GM12878 (cell line): Measurements from ENCODE around the gene BHLHE23.

Experiments
- ASH2L ChIP-seq: fragments of 300-600, 200-600 bp; sonication (generic); IDR thresholded peaks from 2 replicates; pipeline ENCODE4 v1.6.1; 2017; ENCODE audit warnings: low read depth, mild to moderate bottlenecking, borderline replicate concordance
- ATF7 ChIP-seq: fragments of 450-650 bp; IDR thresholded peaks from 2 replicates; pipeline ENCODE4 v1.6.1; 2016; ENCODE audit warnings: low read depth, mild to moderate bottlenecking
- CREB1 ChIP-seq: IDR thresholded peaks from 2 replicates; pipeline ENCODE4 v1.6.1; 2012; ENCODE audit warnings: low read depth, mild to moderate bottlenecking, inconsistent platforms
- EP300 ChIP-seq, 2 experiments: fragments of 150-350 bp in 1 of 2; IDR thresholded peaks; 2 replicates each; pipeline ENCODE4 v1.6.1; 2011 to 2012; ENCODE audit warnings: low read depth in 2 of 2, low read length in 2 of 2, borderline replicate concordance in 1 of 2, improper control_type of control experiment in 1 of 2, inconsistent platforms in 1 of 2; ENCODE audit not compliant: control insufficient read depth in 1 of 2
- EZH2 ChIP-seq: IDR thresholded peaks from 2 replicates; pipeline ENCODE4 v1.6.1; 2012; ENCODE audit warnings: low read depth, mild to moderate bottlenecking, control low read depth, inconsistent platforms, low read length, borderline replicate concordance; ENCODE audit not compliant: control insufficient read depth
- POLR2A ChIP-seq: IDR thresholded peaks from 2 replicates; pipeline ENCODE4 v1.6.1; 2011; ENCODE audit warnings: low read depth, mild to moderate bottlenecking, low read length
- SMARCA5 ChIP-seq: fragments of 450-650 bp; IDR thresholded peaks from 2 replicates; pipeline ENCODE4 v1.6.1; 2017; ENCODE audit warnings: mild to moderate bottlenecking
- SMC3 ChIP-seq: IDR thresholded peaks from 2 replicates; pipeline ENCODE4 v1.6.1; 2011; ENCODE audit warnings: low read length, improper control_type of control experiment, borderline replicate concordance
- SP1 ChIP-seq: IDR thresholded peaks from one replicate; pipeline ENCODE4 v1.6.1; 2011; ENCODE audit warnings: low read depth, low read length
- YY1 ChIP-seq: IDR thresholded peaks from 2 replicates; pipeline ENCODE4 v1.6.1; 2011; ENCODE audit warnings: low read depth, mild to moderate bottlenecking, low read length
- TF ChIP-seq, protein P1 (sequence below): fragments of 150-350 bp; IDR thresholded peaks from 2 replicates; pipeline ENCODE4 v1.6.1; 2016; ENCODE audit warnings: low read depth, low read length
- TF ChIP-seq, protein P2 (sequence below): fragments of 450-650 bp; IDR thresholded peaks from 2 replicates; pipeline ENCODE4 v1.6.1; 2017; ENCODE audit warnings: mild to moderate bottlenecking, moderate library complexity
- TF ChIP-seq, protein P3 (sequence below), 3 experiments: IDR thresholded peaks in 2 of 3; conservative IDR thresholded peaks in 1 of 3; 2 replicates each; pipeline ENCODE4 v1.5.1; 2011; ENCODE audit warnings: low read depth in 3 of 3, low read length in 3 of 3, mild to moderate bottlenecking in 3 of 3, control low read depth in 2 of 3, moderate library complexity in 2 of 3, inconsistent platforms in 1 of 3, mixed read lengths in 1 of 3; ENCODE audit not compliant: control insufficient read depth in 2 of 3, insufficient read depth in 1 of 3; ENCODE audit errors: extremely low read depth in 1 of 3

DNA sequence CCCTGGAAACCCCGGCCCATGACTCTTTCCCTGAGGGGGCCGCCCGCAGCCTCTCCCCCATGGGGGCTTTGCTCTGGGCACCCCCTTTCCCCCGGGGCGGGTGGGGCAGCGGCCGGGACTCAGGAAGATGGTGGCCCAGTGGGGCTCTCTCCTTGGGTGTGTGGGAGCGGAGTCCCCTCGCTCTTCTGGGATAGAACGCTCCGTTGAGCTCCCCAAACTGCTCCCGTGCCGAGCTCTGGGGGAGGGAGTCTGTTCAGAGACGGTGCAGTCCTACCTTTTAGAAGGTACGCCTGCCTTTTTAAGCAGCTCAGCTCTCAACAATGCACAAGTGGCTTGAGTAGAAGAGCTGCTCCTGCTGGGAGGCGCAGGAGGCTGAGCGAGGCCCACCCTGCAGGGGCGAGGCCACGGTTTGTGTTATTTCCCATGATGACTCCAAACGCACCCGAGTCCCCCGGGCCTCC is 21.7 kb upstream of the BHLHE23 start:
- TF ChIP-seq SMC3 (no peak), ATF7 (no peak), YY1 (no peak), ASH2L (no peak), EP300 (IDR thresholded peaks at IDR 0.05; ENCODE audit: borderline replicate concordance in 1 of 2, control insufficient read depth in 1 of 2, low read depth in 2 of 2, low read length in 2 of 2) (no peak), SMARCA5 (no peak), SP1 (no peak), POLR2A (no peak), CREB1 (no peak), EZH2 (no peak)
- TF ChIP-seq, protein P1, sequence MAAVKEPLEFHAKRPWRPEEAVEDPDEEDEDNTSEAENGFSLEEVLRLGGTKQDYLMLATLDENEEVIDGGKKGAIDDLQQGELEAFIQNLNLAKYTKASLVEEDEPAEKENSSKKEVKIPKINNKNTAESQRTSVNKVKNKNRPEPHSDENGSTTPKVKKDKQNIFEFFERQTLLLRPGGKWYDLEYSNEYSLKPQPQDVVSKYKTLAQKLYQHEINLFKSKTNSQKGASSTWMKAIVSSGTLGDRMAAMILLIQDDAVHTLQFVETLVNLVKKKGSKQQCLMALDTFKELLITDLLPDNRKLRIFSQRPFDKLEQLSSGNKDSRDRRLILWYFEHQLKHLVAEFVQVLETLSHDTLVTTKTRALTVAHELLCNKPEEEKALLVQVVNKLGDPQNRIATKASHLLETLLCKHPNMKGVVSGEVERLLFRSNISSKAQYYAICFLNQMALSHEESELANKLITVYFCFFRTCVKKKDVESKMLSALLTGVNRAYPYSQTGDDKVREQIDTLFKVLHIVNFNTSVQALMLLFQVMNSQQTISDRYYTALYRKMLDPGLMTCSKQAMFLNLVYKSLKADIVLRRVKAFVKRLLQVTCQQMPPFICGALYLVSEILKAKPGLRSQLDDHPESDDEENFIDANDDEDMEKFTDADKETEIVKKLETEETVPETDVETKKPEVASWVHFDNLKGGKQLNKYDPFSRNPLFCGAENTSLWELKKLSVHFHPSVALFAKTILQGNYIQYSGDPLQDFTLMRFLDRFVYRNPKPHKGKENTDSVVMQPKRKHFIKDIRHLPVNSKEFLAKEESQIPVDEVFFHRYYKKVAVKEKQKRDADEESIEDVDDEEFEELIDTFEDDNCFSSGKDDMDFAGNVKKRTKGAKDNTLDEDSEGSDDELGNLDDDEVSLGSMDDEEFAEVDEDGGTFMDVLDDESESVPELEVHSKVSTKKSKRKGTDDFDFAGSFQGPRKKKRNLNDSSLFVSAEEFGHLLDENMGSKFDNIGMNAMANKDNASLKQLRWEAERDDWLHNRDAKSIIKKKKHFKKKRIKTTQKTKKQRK, result no peak
- TF ChIP-seq, protein P2, sequence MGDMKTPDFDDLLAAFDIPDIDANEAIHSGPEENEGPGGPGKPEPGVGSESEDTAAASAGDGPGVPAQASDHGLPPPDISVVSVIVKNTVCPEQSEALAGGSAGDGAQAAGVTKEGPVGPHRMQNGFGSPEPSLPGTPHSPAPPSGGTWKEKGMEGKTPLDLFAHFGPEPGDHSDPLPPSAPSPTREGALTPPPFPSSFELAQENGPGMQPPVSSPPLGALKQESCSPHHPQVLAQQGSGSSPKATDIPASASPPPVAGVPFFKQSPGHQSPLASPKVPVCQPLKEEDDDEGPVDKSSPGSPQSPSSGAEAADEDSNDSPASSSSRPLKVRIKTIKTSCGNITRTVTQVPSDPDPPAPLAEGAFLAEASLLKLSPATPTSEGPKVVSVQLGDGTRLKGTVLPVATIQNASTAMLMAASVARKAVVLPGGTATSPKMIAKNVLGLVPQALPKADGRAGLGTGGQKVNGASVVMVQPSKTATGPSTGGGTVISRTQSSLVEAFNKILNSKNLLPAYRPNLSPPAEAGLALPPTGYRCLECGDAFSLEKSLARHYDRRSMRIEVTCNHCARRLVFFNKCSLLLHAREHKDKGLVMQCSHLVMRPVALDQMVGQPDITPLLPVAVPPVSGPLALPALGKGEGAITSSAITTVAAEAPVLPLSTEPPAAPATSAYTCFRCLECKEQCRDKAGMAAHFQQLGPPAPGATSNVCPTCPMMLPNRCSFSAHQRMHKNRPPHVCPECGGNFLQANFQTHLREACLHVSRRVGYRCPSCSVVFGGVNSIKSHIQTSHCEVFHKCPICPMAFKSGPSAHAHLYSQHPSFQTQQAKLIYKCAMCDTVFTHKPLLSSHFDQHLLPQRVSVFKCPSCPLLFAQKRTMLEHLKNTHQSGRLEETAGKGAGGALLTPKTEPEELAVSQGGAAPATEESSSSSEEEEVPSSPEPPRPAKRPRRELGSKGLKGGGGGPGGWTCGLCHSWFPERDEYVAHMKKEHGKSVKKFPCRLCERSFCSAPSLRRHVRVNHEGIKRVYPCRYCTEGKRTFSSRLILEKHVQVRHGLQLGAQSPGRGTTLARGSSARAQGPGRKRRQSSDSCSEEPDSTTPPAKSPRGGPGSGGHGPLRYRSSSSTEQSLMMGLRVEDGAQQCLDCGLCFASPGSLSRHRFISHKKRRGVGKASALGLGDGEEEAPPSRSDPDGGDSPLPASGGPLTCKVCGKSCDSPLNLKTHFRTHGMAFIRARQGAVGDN, result no peak
- TF ChIP-seq, protein P3, sequence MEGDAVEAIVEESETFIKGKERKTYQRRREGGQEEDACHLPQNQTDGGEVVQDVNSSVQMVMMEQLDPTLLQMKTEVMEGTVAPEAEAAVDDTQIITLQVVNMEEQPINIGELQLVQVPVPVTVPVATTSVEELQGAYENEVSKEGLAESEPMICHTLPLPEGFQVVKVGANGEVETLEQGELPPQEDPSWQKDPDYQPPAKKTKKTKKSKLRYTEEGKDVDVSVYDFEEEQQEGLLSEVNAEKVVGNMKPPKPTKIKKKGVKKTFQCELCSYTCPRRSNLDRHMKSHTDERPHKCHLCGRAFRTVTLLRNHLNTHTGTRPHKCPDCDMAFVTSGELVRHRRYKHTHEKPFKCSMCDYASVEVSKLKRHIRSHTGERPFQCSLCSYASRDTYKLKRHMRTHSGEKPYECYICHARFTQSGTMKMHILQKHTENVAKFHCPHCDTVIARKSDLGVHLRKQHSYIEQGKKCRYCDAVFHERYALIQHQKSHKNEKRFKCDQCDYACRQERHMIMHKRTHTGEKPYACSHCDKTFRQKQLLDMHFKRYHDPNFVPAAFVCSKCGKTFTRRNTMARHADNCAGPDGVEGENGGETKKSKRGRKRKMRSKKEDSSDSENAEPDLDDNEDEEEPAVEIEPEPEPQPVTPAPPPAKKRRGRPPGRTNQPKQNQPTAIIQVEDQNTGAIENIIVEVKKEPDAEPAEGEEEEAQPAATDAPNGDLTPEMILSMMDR (IDR thresholded peaks at IDR 0.05 in 2 of 3, conservative IDR thresholded peaks at IDR 0.05 in 1 of 3; ENCODE audit: control insufficient read depth in 2 of 3, extremely low read depth in 1 of 3, insufficient read depth in 1 of 3, low read depth in 3 of 3, low read length in 3 of 3), result no peak
